SK-N-MC (cell line): ENCODE measurements around the gene HOXA4.

Source experiments
- EZH2 ChIP-seq: fragments of 200-600 bp; sonication (generic); IDR thresholded peaks from one replicate; pipeline ENCODE4 v1.6.1; 2017; ENCODE audit warnings: antibody characterized with exemption
- FOXP2 ChIP-seq: optimal IDR thresholded peaks from 2 replicates; pipeline ENCODE3; 2011; ENCODE audit warnings: mild to moderate bottlenecking, moderate library complexity; ENCODE audit not compliant: insufficient read depth; ENCODE audit errors: extremely low read length, control extremely low read depth
- POLR2AphosphoS5 ChIP-seq: IDR thresholded peaks from 2 replicates; pipeline ENCODE4 v1.6.1; 2012; ENCODE audit warnings: mild to moderate bottlenecking, low read depth, low read length, borderline replicate concordance

DNA sequence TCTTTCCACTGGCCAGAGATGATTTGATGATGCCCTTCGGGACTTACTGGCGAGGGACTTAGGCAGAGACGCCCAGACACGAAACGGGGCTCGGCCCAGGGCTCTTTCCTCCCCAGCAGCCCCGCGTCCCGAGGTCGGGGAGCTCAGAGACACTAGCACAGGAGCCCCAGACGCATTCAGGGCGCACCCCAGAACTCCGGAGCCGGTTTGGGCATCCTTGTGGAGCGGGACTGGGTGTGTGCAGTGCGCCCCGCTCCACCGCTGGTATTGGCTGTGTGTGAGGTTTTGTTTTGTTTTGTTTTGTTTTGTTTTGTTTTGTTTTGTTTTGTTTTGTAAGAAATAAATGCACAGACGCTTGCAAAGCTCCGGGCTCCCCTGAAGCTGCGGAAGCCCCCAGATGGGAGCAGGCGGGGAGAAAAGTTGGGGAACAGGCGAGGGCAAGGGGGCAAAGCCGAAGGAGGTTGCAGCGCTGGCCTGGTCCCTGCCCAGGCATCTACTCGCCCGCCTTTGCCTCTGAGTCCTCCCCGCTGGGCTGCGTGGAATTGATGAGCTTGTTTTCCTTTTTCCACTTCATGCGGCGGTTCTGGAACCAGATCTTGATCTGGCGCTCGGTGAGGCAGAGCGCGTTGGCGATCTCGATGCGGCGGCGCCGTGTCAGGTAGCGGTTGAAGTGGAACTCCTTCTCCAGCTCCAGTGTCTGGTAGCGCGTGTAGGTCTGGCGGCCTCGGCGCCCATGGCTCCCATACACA, 14.8 kb upstream of the HOXA4 start:
- TF ChIP-seq EZH2 (no peak), POLR2AphosphoS5 (no peak), FOXP2 (no peak)
